ENCODE data around the gene CDH24. TPM values are rescaled to one million over a fixed set of nuclear protein-coding genes. Genes with fewer than 3 reads are reported as not detected.

CDH24 gene
- total and polyA plus RNA-seq, 2 of the 8 experiments (the other 6 are each of a cell fraction or from before 2014, with no cell fraction given) = 18.1 to 27.6 TPM

- TF ChIP-seq HDAC2 (IDR thresholded peaks at IDR 0.05; ENCODE audit: borderline replicate concordance in 1 of 2, low read depth in 2 of 2, low read length in 2 of 2) = peak; percentile 34 to 63; a peak in 2 of 4 replicates
- TF ChIP-seq SAP30 (IDR thresholded peaks at IDR 0.05; ENCODE audit: insufficient read depth, insufficient replicate concordance, low read length) = peak; percentile 37
- no peak for TF ChIP-seq SP4 (IDR thresholded peaks at IDR 0.05; ENCODE audit: low read length)
- no peak for TF ChIP-seq ZNF274 (IDR thresholded peaks at IDR 0.05; ENCODE audit: borderline replicate concordance, extremely low read depth, low read length)
- TF ChIP-seq RAD21 (IDR thresholded peaks at IDR 0.05 in 1 of 2, conservative IDR thresholded peaks at IDR 0.05 in 1 of 2; ENCODE audit: low read depth in 2 of 2, low read length in 2 of 2) = peak; percentile 32 to 47; a peak in 3 of 4 replicates
- peak; percentile 69 to 82 (median 77) for TF ChIP-seq CTCF (IDR thresholded peaks at IDR 0.05; ENCODE audit: control extremely low read depth in 1 of 3, insufficient read depth in 1 of 3, low read depth in 1 of 3, low read length in 3 of 3)
- peak; percentile 27 for TF ChIP-seq RNF2 (IDR thresholded peaks at IDR 0.05; ENCODE audit: borderline replicate concordance, low read depth, low read length, missing control alignments, poor library complexity, severe bottlenecking)
- no peak for TF ChIP-seq KDM4A (IDR thresholded peaks at IDR 0.05; ENCODE audit: low read depth, low read length, severe bottlenecking)
- TF ChIP-seq CBX5 (IDR thresholded peaks at IDR 0.05; ENCODE audit: low read depth, low read length) = no peak
- TF ChIP-seq CEBPB (IDR thresholded peaks at IDR 0.05; ENCODE audit: low read depth, low read length) = no peak
- TF ChIP-seq GABPA (IDR thresholded peaks at IDR 0.05; ENCODE audit: borderline replicate concordance, insufficient read depth, low read length) = no peak
These were observed 970 bp downstream of the CDH24 start (continued) for GRCh38 chr14:23056145-23056955.

All from H1 (cell line).